ENCODE measurements around the gene WDR1.
A peak's percentile ranks its signal among the peaks of the same experiment; 100 is the strongest.

Gene WDR1

GRCh38 chr4:10111067-10111801 lies 5.4 kb downstream of the WDR1 start:
- Mint-ChIP-seq H3K4me1 (ENCODE audit: low read depth) (peaks cover 95% of the 10 kb centered on the region), H3K4me3 (peak overlapping the region; percentile 59)

GRCh38 chr4:10109995-10110670 lies 6.5 kb downstream of the WDR1 start:
- Mint-ChIP-seq H3K27ac (peak overlapping the region; percentile 81), H3K27me3 (no peaks in the 10 kb centered on the region), H3K4me1 (ENCODE audit: low read depth) (peaks cover 99% of the 10 kb centered on the region), H3K36me3 (ENCODE audit: low read depth) (peaks cover 95% of the 10 kb centered on the region), H3K4me3 (peak overlapping the region; percentile 69), H3K9me3 (no peaks in the 10 kb centered on the region)

More at GRCh38 chr4:10111067-10111801, 5.4 kb downstream of the WDR1 start:
- peaks cover 93% of the 10 kb centered on the region for H3K36me3 Mint-ChIP-seq (ENCODE audit: low read depth)
- peak overlapping the region; percentile 80 for H3K27ac Mint-ChIP-seq
- no peaks in the 10 kb centered on the region for H3K27me3 Mint-ChIP-seq
- H3K9me3 Mint-ChIP-seq, result no peaks in the 10 kb centered on the region

GRCh38 chr4:10108818-10109783 lies 7.5 kb downstream of the WDR1 start:
- Mint-ChIP-seq H3K27ac (peak overlapping the region; percentile 81), H3K36me3 (ENCODE audit: low read depth) (peaks cover 95% of the 10 kb centered on the region), H3K27me3 (no peaks in the 10 kb centered on the region), H3K4me1 (ENCODE audit: low read depth) (peaks cover 99% of the 10 kb centered on the region), H3K9me3 (no peaks in the 10 kb centered on the region), H3K4me3 (peak overlapping the region; percentile 69)

- H3K36me3 Mint-ChIP-seq (ENCODE audit: low read depth), result peaks cover 92% of the 10 kb centered on the region
- H3K4me3 Mint-ChIP-seq, result peak overlapping the region; percentile 69
- peak overlapping the region; percentile 81 for H3K27ac Mint-ChIP-seq
- H3K27me3 Mint-ChIP-seq, result no peaks in the 10 kb centered on the region
- H3K4me1 Mint-ChIP-seq (ENCODE audit: low read depth), result peaks cover 99% of the 10 kb centered on the region
- no peaks in the 10 kb centered on the region for H3K9me3 Mint-ChIP-seq
These were observed 8.2 kb downstream of the WDR1 start for GRCh38 chr4:10108391-10108790.

GRCh38 chr4:10107111-10108091 lies 9.2 kb downstream of the WDR1 start:
- Mint-ChIP-seq H3K4me1 (ENCODE audit: low read depth) (peaks cover 100% of the 10 kb centered on the region), H3K27me3 (no peaks in the 10 kb centered on the region), H3K9me3 (no peaks in the 10 kb centered on the region), H3K36me3 (ENCODE audit: low read depth) (peaks cover 93% of the 10 kb centered on the region), H3K27ac (peak overlapping the region; percentile 81), H3K4me3 (peak overlapping the region; percentile 36)

GRCh38 chr4:10106421-10107039 lies 10.1 kb downstream of the WDR1 start:
- Mint-ChIP-seq H3K4me1 (ENCODE audit: low read depth) (peaks cover 100% of the 10 kb centered on the region), H3K9me3 (no peaks in the 10 kb centered on the region), H3K36me3 (ENCODE audit: low read depth) (peaks cover 93% of the 10 kb centered on the region), H3K27me3 (no peaks in the 10 kb centered on the region), H3K27ac (peak overlapping the region; percentile 93), H3K4me3 (peak overlapping the region; percentile 82)

- Mint-ChIP-seq H3K4me3 (peak overlapping the region; percentile 82), H3K27me3 (no peaks in the 10 kb centered on the region), H3K9me3 (no peaks in the 10 kb centered on the region), H3K4me1 (ENCODE audit: low read depth) (peaks cover 100% of the 10 kb centered on the region), H3K27ac (peak overlapping the region; percentile 93), H3K36me3 (ENCODE audit: low read depth) (peaks cover 91% of the 10 kb centered on the region)
These were observed 10.7 kb downstream of the WDR1 start for GRCh38 chr4:10105920-10106319.

- Mint-ChIP-seq H3K27me3 (no peaks in the 10 kb centered on the region), H3K4me1 (ENCODE audit: low read depth) (peaks cover 100% of the 10 kb centered on the region), H3K27ac (peak overlapping the region; percentile 93), H3K4me3 (peak overlapping the region; percentile 82), H3K36me3 (ENCODE audit: low read depth) (peaks cover 92% of the 10 kb centered on the region), H3K9me3 (no peaks in the 10 kb centered on the region)
These were observed 11.2 kb downstream of the WDR1 start for GRCh38 chr4:10105421-10105820.

GRCh38 chr4:10104991-10105276 lies 11.7 kb downstream of the WDR1 start:
- Mint-ChIP-seq H3K4me3 (peak overlapping the region; percentile 82), H3K27me3 (no peaks in the 10 kb centered on the region), H3K9me3 (no peaks in the 10 kb centered on the region), H3K36me3 (ENCODE audit: low read depth) (peaks cover 92% of the 10 kb centered on the region), H3K4me1 (ENCODE audit: low read depth) (peaks cover 100% of the 10 kb centered on the region), H3K27ac (peak overlapping the region; percentile 93)

- no peaks in the 10 kb centered on the region for H3K27me3 Mint-ChIP-seq
- peak overlapping the region; percentile 82 for H3K4me3 Mint-ChIP-seq
- H3K36me3 Mint-ChIP-seq (ENCODE audit: low read depth), result peaks cover 92% of the 10 kb centered on the region
These were observed 12.2 kb downstream of the WDR1 start for GRCh38 chr4:10104211-10104990.

GRCh38 chr4:10102474-10103332 lies 13.9 kb downstream of the WDR1 start:
- Mint-ChIP-seq H3K36me3 (ENCODE audit: low read depth) (peaks cover 92% of the 10 kb centered on the region), H3K27me3 (no peaks in the 10 kb centered on the region), H3K27ac (peak overlapping the region; percentile 75), H3K4me1 (ENCODE audit: low read depth) (peaks cover 100% of the 10 kb centered on the region), H3K4me3 (peak overlapping the region; percentile 38), H3K9me3 (no peaks in the 10 kb centered on the region)

More at GRCh38 chr4:10104211-10104990, 12.2 kb downstream of the WDR1 start:
- Mint-ChIP-seq H3K27ac (peak overlapping the region; percentile 93), H3K4me1 (ENCODE audit: low read depth) (peaks cover 100% of the 10 kb centered on the region), H3K9me3 (no peaks in the 10 kb centered on the region)

- H3K27ac Mint-ChIP-seq, result peak overlapping the region; percentile 72
These were observed 14.7 kb downstream of the WDR1 start for GRCh38 chr4:10101671-10102473.

More at GRCh38 chr4:10101671-10102473, 14.7 kb downstream of the WDR1 start:
- H3K4me3 Mint-ChIP-seq, result peak overlapping the region; percentile 38
- no peaks in the 10 kb centered on the region for H3K27me3 Mint-ChIP-seq
- H3K36me3 Mint-ChIP-seq (ENCODE audit: low read depth), result peaks cover 92% of the 10 kb centered on the region
- no peaks in the 10 kb centered on the region for H3K9me3 Mint-ChIP-seq
- H3K4me1 Mint-ChIP-seq (ENCODE audit: low read depth), result peaks cover 100% of the 10 kb centered on the region
